ENCODE measurements around the gene HECW1. TPM values are rescaled to one million over a fixed set of nuclear protein-coding genes. Genes with fewer than 3 reads are reported as not detected.

Gene HECW1
- total RNA-seq, 3 donors from 2014 or later = not detected

- H3K27me3 Mint-ChIP-seq (ENCODE audit: low read depth) = peaks cover 5% of the 10 kb centered on the region
- H3K4me1 Mint-ChIP-seq (ENCODE audit: low read depth) = no peaks in the 10 kb centered on the region
- DNase-seq = no peak
- no peaks in the 10 kb centered on the region for H3K9me3 Mint-ChIP-seq
- no peak overlapping the region for H3K4me3 Mint-ChIP-seq
- H3K36me3 Mint-ChIP-seq (ENCODE audit: insufficient read depth) = no peaks in the 10 kb centered on the region
- no peak for ATAC-seq
Observed at GRCh38 chr7:43444711-43445578, 332.5 kb downstream of the HECW1 start.

- DNase-seq (no peak), ATAC-seq (no peak)
- Mint-ChIP-seq H3K27me3 (ENCODE audit: low read depth) (peaks cover under 1% of the 10 kb centered on the region), H3K9me3 (no peaks in the 10 kb centered on the region), H3K36me3 (ENCODE audit: insufficient read depth) (no peaks in the 10 kb centered on the region), H3K4me1 (ENCODE audit: low read depth) (no peaks in the 10 kb centered on the region), H3K4me3 (no peak overlapping the region)
Observed at GRCh38 chr7:43449577-43449976, 337.1 kb downstream of the HECW1 start.

GRCh38 chr7:43450894-43451293, 338.4 kb downstream of the HECW1 start:
- DNase-seq = no peak
- no peaks in the 10 kb centered on the region for H3K27me3 Mint-ChIP-seq (ENCODE audit: low read depth)
- no peak for ATAC-seq
- no peaks in the 10 kb centered on the region for H3K36me3 Mint-ChIP-seq (ENCODE audit: insufficient read depth)
- H3K4me1 Mint-ChIP-seq (ENCODE audit: low read depth) = no peaks in the 10 kb centered on the region
- H3K9me3 Mint-ChIP-seq = no peaks in the 10 kb centered on the region
- no peak overlapping the region for H3K4me3 Mint-ChIP-seq

GRCh38 chr7:43454936-43455518, 342.6 kb downstream of the HECW1 start:
- no peak for DNase-seq
- Mint-ChIP-seq H3K4me1 (ENCODE audit: low read depth) (no peaks in the 10 kb centered on the region), H3K36me3 (ENCODE audit: insufficient read depth) (no peaks in the 10 kb centered on the region), H3K4me3 (no peak overlapping the region), H3K9me3 (no peaks in the 10 kb centered on the region), H3K27me3 (ENCODE audit: low read depth) (no peaks in the 10 kb centered on the region)
- ATAC-seq = no peak

GRCh38 chr7:43456200-43456599, 343.8 kb downstream of the HECW1 start:
- H3K4me3 Mint-ChIP-seq = no peak overlapping the region
- no peaks in the 10 kb centered on the region for H3K36me3 Mint-ChIP-seq (ENCODE audit: insufficient read depth)
- ATAC-seq = no peak
- H3K4me1 Mint-ChIP-seq (ENCODE audit: low read depth) = no peaks in the 10 kb centered on the region
- H3K27me3 Mint-ChIP-seq (ENCODE audit: low read depth) = no peaks in the 10 kb centered on the region
- H3K9me3 Mint-ChIP-seq = no peaks in the 10 kb centered on the region
- DNase-seq = no peak

- DNase-seq (no peak), ATAC-seq (no peak)
- Mint-ChIP-seq H3K36me3 (ENCODE audit: insufficient read depth) (no peaks in the 10 kb centered on the region), H3K4me3 (no peak overlapping the region), H3K4me1 (ENCODE audit: low read depth) (no peaks in the 10 kb centered on the region), H3K27me3 (ENCODE audit: low read depth) (peaks cover 5% of the 10 kb centered on the region), H3K9me3 (no peaks in the 10 kb centered on the region)
Observed at GRCh38 chr7:43458330-43459018, 346.0 kb downstream of the HECW1 start.

GRCh38 chr7:43459019-43459337, 346.5 kb downstream of the HECW1 start:
- DNase-seq (no peak), ATAC-seq (no peak)
- Mint-ChIP-seq H3K27me3 (ENCODE audit: low read depth) (peaks cover 8% of the 10 kb centered on the region), H3K4me1 (ENCODE audit: low read depth) (no peaks in the 10 kb centered on the region), H3K36me3 (ENCODE audit: insufficient read depth) (no peaks in the 10 kb centered on the region), H3K4me3 (no peak overlapping the region), H3K9me3 (no peaks in the 10 kb centered on the region)

- DNase-seq (no peak), ATAC-seq (no peak)
- no peak overlapping the region for H3K4me3 Mint-ChIP-seq
- H3K36me3 Mint-ChIP-seq (ENCODE audit: insufficient read depth) = no peaks in the 10 kb centered on the region
- H3K4me1 Mint-ChIP-seq (ENCODE audit: low read depth) = peaks cover 2% of the 10 kb centered on the region
- no peaks in the 10 kb centered on the region for H3K9me3 Mint-ChIP-seq
- peaks cover 8% of the 10 kb centered on the region for H3K27me3 Mint-ChIP-seq (ENCODE audit: low read depth)
Observed at GRCh38 chr7:43460733-43461348, 348.4 kb downstream of the HECW1 start.

GRCh38 chr7:43461349-43462024, 349.0 kb downstream of the HECW1 start:
- DNase-seq = no peak
- no peaks in the 10 kb centered on the region for H3K9me3 Mint-ChIP-seq
- peaks cover 2% of the 10 kb centered on the region for H3K4me1 Mint-ChIP-seq (ENCODE audit: low read depth)
- H3K36me3 Mint-ChIP-seq (ENCODE audit: insufficient read depth) = no peaks in the 10 kb centered on the region
- H3K27me3 Mint-ChIP-seq (ENCODE audit: low read depth) = peaks cover 8% of the 10 kb centered on the region
- ATAC-seq = no peak
- no peak overlapping the region for H3K4me3 Mint-ChIP-seq

GRCh38 chr7:43462836-43463235, 350.4 kb downstream of the HECW1 start:
- Mint-ChIP-seq H3K4me3 (no peak overlapping the region), H3K4me1 (ENCODE audit: low read depth) (peaks cover 2% of the 10 kb centered on the region), H3K36me3 (ENCODE audit: insufficient read depth) (no peaks in the 10 kb centered on the region), H3K9me3 (no peaks in the 10 kb centered on the region), H3K27me3 (ENCODE audit: low read depth) (peaks cover 8% of the 10 kb centered on the region)
- no peak for DNase-seq
- no peak for ATAC-seq

GRCh38 chr7:43463401-43463980, 351.0 kb downstream of the HECW1 start:
- Mint-ChIP-seq H3K27me3 (ENCODE audit: low read depth) (peaks cover 8% of the 10 kb centered on the region), H3K9me3 (no peaks in the 10 kb centered on the region), H3K36me3 (ENCODE audit: insufficient read depth) (no peaks in the 10 kb centered on the region), H3K4me3 (no peak overlapping the region), H3K4me1 (ENCODE audit: low read depth) (peaks cover 2% of the 10 kb centered on the region)
- no peak for DNase-seq
- no peak for ATAC-seq

GRCh38 chr7:43465581-43466554, 353.4 kb downstream of the HECW1 start:
- DNase-seq (no peak), ATAC-seq (no peak)
- H3K27me3 Mint-ChIP-seq (ENCODE audit: low read depth) = peaks cover 18% of the 10 kb centered on the region
- H3K36me3 Mint-ChIP-seq (ENCODE audit: insufficient read depth) = no peaks in the 10 kb centered on the region
- no peaks in the 10 kb centered on the region for H3K9me3 Mint-ChIP-seq
- H3K4me3 Mint-ChIP-seq = no peak overlapping the region
- peaks cover 2% of the 10 kb centered on the region for H3K4me1 Mint-ChIP-seq (ENCODE audit: low read depth)

GRCh38 chr7:43467406-43467805, 355.0 kb downstream of the HECW1 start:
- no peaks in the 10 kb centered on the region for H3K36me3 Mint-ChIP-seq (ENCODE audit: insufficient read depth)
- peaks cover 2% of the 10 kb centered on the region for H3K4me1 Mint-ChIP-seq (ENCODE audit: low read depth)
- H3K27me3 Mint-ChIP-seq (ENCODE audit: low read depth) = peaks cover 16% of the 10 kb centered on the region
- no peaks in the 10 kb centered on the region for H3K9me3 Mint-ChIP-seq
- no peak for DNase-seq
- ATAC-seq = no peak
- no peak overlapping the region for H3K4me3 Mint-ChIP-seq
